CD4-positive, alpha-beta T cell treated with Interleukin-1 beta for 1 hour (primary cell): Measurements from ENCODE around the gene AP2A1.

Experiments
- DNase-seq, 2 donors: peaks; one replicate each; pipeline ENCODE4 v3.0.0-alpha.2; 2020 to 2022

AP2A1 gene

GRCh38 chr19:49766007-49766929 lies 533 bp upstream of the AP2A1 start:
- peak; percentile 100 for DNase-seq

GRCh38 chr19:49767381-49767780 lies 580 bp downstream of the AP2A1 start:
- DNase-seq: no peak

GRCh38 chr19:49767967-49768581 lies 1.3 kb downstream of the AP2A1 start:
- no peak for DNase-seq

- DNase-seq: no peak
Observed at GRCh38 chr19:49770529-49770928, 3.7 kb downstream of the AP2A1 start.

GRCh38 chr19:49771674-49772139 lies 4.9 kb downstream of the AP2A1 start:
- DNase-seq: peak in 1 of 2 donors; percentile 8

GRCh38 chr19:49772850-49773432 lies 6.1 kb downstream of the AP2A1 start:
- no peak for DNase-seq

- DNase-seq: no peak
Observed at GRCh38 chr19:49773663-49774350, 7.0 kb downstream of the AP2A1 start.

GRCh38 chr19:49774969-49775368 lies 8.2 kb downstream of the AP2A1 start:
- no peak for DNase-seq

- no peak for DNase-seq
Observed at GRCh38 chr19:49775742-49776370, 9.1 kb downstream of the AP2A1 start.

- DNase-seq: no peak
Observed at GRCh38 chr19:49776371-49776764, 9.6 kb downstream of the AP2A1 start.

GRCh38 chr19:49779731-49780555 lies 13.1 kb downstream of the AP2A1 start:
- peak in 1 of 2 donors; percentile 29 for DNase-seq

GRCh38 chr19:49780861-49781260 lies 14.1 kb downstream of the AP2A1 start:
- DNase-seq: no peak

GRCh38 chr19:49781394-49781793 lies 14.6 kb downstream of the AP2A1 start:
- no peak for DNase-seq

GRCh38 chr19:49782515-49782914 lies 15.7 kb downstream of the AP2A1 start:
- DNase-seq: no peak

- DNase-seq: no peak
Observed at GRCh38 chr19:49786376-49786820, 19.6 kb downstream of the AP2A1 start.

GRCh38 chr19:49787746-49788145 lies 20.9 kb downstream of the AP2A1 start:
- DNase-seq: no peak

GRCh38 chr19:49788857-49789256 lies 22.1 kb downstream of the AP2A1 start:
- no peak for DNase-seq

GRCh38 chr19:49790866-49791265 lies 24.1 kb downstream of the AP2A1 start:
- no peak for DNase-seq

GRCh38 chr19:49791776-49792445 lies 25.1 kb downstream of the AP2A1 start:
- no peak for DNase-seq

GRCh38 chr19:49792829-49793560 lies 26.2 kb downstream of the AP2A1 start:
- no peak for DNase-seq

- DNase-seq: no peak
Observed at GRCh38 chr19:49793561-49793840, 26.7 kb downstream of the AP2A1 start.
